ENCODE data around the gene MAPK12. TPM values are rescaled to one million over a fixed set of nuclear protein-coding genes. Genes with fewer than 3 reads are reported as not detected.
A peak's percentile ranks its signal among the peaks of the same experiment; 100 is the strongest.

MAPK12 gene
- total RNA-seq, 1 experiment from 2014 or later = 16.9 TPM

GRCh38 chr22:50236731-50237409 lies 24.6 kb downstream of the MAPK12 start:
- no peak for DNase-seq (ENCODE audit: low read depth)

DNA sequence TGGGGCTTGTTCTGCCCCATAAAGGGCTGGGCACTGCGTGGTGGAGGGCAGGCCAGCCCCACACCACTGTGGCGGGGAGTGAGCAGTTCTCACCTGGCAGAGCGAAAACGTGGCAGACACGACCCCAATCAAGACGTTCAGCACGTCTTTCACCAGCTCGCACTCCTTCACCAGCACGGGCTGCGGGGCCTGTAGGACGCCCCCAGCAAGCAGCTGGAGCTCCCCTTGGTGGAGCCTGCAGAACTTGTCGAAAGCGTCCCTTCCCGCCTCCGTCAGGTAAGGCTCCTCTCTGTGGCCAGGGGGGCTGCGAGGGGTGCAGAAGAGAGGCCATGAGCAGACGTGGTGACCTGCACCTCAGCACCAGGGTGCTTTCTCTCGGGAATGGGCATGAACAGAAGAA lies 28.3 kb downstream of the MAPK12 start:
- DNase-seq (ENCODE audit: low read depth) = no peak

GRCh38 chr22:50232481-50233151 lies 28.9 kb downstream of the MAPK12 start:
- DNase-seq (ENCODE audit: low read depth) = no peak

DNA sequence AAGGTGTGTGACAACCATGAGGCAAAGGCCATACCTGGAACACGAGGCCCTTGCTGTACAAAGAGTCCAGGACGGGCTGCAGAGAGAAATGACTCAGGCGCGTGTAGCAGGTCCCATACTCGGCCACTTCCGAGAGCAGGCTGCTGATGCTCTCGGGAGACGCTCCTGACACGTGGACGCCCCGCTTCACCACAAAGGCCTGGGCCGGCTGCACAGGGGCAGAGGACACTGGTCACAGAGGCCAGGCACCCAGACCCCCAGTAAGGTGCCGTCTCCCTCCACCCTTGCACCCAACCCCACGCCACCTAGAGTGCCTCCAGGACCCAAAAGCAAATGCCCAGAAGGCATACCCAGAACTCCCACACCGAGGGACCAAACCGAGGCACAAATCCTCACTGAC lies 32.1 kb downstream of the MAPK12 start:
- no peak for DNase-seq (ENCODE audit: low read depth)

DNA sequence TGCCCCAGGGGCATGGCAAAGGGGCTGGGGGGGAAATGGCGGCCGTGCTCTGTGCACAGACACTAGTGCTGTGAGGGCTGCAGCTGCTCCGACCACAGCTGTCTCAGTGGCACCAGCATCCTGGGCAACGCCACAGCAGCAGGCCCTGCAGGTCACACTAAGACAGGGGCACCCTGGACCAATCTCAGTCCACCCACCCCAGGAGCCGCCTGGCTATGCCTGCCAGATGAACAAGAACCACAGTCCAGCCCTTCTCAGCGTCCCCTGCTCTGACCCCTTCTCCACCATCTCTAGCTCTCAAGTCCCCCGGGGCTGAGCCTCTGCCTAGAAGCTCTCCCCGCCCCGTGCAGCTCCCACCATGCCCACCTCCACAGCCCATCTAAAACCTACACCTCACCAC lies 33.1 kb downstream of the MAPK12 start:
- no peak for DNase-seq (ENCODE audit: low read depth)

DNA sequence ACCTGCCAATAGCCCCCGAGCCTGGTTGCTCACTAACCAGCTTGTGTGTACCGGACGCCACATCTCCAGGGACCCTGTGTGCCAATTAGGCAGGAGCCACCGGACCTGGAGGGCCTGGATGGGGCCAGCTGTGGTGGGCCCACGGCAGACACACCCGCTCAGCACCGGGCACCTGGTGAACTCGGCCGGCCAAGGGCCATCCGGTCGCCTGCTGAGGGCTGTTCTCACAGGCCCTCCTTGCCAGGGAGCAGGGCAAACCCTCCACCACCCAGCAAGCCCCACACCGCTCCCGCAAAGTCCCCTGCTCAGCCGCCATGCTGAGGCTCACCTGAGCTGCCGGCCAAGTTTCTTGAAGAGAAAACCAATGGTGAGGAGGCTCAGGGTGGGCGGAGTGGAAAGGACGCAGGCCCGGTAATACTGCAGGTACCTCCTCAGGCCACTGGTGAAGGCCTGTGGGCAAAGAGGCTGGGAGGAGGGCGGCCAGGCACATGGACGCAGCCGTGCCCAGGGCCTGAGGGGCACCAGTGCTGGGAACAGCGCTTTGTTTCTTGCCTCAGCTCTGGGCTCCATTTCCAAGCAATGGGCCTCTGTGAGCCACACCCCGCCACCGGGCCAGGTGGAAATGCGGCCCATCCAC lies 33.8 kb downstream of the MAPK12 start:
- DNase-seq (ENCODE audit: low read depth) = no peak

- no peak for DNase-seq (ENCODE audit: low read depth)
Observed at GRCh38 chr22:50226875-50227165, 34.7 kb downstream of the MAPK12 start.

DNA sequence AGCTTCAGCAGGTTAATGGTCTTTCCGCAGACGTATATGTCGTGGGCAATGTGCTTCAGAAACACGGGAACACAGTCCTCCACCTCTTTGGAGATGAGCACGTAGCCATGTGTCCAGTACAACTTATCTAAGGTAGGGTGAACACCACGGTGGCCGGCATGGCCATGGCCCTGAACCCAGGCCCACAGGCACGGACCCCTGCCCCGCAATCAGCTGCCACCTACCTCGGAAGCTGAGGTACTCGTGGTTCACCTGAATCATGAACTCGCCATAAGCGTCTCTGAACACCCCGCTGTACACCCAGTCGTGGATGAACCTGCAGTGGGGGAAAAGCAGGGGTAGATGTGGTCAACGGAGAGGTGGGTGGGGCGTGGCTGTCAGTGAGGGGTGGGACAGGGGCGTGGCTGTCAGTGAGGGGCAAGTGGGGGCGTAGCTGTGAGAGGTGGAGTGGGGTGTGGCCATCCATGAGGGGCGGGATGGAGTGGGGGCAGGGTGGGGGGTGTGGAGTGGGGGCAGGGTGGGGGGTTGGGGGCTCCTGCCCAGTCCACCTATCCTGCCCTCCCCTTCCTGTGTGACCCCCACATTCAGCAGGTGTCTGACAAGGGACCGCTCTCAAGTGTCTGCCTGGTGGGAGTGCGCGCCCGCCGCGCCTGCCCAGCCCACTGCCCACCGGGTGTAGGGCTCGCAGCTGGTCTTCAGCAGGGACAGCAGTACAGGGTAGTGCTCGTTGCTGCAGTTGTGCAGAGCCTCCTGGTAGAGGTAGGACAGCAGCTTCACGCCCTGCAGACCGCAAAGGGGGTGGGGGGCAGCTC lies 35.2 kb downstream of the MAPK12 start:
- no peak for DNase-seq (ENCODE audit: low read depth)

DNA sequence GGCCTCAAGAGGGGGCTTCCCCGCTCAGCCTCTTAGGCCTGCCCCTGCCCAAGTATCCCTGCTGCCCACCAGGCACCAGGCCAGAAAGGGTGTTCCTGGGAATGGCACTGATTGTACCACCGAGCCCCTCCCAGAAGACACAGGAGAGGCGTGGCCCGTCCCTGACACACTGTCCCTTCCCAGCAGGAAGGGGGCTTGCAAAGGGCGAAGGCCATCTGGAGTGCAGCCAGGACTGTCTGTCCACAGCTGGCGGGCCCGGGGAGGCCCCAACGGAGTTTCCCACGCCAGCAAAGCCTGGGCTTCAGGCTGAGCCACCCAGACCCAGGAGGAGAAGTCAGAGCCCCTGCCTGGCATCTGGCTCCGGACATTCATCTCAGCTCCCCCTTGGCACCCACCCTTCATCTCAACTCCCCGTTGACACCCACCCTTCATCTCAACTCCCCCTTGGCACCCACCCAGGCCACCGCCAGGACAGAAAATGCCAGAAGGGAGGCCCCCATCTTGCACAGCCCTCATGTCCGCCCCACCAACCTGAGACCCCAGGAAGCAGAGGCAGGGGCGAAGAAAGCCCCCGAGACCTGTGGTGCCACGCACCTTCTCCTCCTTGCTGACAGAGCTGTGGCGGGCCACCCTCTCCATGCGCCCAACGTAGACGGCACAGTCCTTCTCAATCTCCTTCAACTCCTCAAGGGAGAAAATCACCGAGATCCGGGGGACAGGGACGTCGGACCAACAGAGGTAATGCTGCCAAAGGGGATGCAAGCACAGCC lies 36.1 kb downstream of the MAPK12 start:
- DNase-seq (ENCODE audit: low read depth) = no peak

DNA sequence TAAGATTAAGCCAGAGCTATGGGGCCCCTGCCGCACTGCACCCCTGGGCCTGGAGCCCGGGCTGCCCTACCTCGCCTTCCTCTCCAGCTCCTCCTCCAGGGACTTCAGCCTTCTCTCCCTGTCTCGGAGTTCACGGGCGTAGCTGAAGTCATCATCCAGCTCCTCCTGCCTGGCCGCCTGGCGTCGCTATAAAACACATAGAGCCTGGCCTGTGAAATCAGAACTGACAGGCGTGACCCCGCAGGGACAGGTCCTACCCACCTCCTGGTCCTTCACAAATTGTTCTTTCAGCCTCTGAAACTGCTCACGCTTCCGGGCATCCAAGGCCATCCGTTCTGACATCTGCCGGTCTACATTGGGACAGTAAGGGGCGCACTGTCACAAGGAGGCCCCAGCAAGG lies 37.4 kb downstream of the MAPK12 start:
- DNase-seq (ENCODE audit: low read depth) = no peak

DNA sequence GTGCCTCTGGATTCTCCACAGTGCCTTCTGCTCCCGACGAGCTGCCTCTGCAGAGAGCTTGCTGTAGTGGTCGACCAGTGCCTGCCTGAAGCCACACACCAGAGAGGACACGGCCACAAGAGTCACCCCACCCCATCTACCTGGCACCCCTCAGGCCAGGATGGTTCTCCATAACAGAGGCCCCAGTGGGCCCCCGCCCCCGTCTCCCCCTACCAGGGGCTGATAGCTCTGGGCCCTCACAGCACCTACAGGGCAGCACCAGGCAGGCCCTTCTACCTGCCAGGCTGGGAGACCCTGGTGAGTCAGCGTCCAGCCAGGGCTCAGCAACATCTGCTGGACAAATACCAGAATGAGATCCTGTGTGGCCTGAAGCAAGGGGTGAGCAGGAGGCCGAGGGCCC lies 39.0 kb downstream of the MAPK12 start:
- no peak for DNase-seq (ENCODE audit: low read depth)

- no peak for DNase-seq (ENCODE audit: low read depth)
Observed at GRCh38 chr22:50221410-50222300, 39.8 kb downstream of the MAPK12 start.

GRCh38 chr22:50220603-50221409 lies 40.7 kb downstream of the MAPK12 start:
- DNase-seq (ENCODE audit: low read depth) = no peak

DNA sequence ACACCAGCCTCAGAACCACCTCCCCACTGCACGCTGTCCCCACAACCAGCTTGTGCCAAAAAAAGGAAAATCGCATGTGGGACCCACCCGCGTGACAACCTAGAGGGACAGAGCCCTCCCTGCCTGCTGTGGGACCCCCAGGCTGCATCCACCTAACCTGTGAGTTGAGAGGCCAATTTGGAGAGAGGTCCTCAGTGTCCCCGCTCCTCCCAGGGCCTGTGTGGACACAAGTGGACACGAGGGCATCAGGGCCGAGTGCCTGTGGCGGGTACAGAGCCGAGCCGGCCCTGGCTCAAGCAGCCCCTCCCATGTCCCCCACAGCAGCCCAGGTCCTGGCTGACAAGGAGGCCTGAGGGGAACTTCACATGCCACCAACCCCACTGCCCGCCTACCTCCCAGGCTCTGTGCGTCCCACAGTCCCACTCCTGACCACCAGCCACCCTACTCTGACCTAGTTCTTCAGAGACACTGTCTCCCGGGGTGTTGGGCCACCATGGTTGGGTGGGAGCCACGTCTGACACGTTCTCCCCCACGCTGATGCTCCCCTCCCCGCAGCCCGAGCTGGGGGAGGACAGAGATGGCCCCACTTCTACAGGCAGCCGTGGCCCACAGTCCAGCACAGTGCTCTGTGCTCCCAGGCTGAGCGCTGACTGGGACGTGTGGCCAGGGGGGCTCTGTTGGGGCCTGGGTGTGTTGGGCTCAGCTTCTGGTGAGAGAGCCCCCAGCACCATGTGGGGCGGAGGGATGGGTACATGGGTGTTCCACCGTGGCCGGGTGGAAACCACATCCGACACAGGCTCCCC lies 41.5 kb downstream of the MAPK12 start:
- no peak for DNase-seq (ENCODE audit: low read depth)

- DNase-seq (ENCODE audit: low read depth) = peak; percentile 54
Observed at GRCh38 chr22:50218996-50219727, 42.3 kb downstream of the MAPK12 start.

- DNase-seq (ENCODE audit: low read depth) = no peak
Observed at GRCh38 chr22:50218153-50218995, 43.1 kb downstream of the MAPK12 start.

GRCh38 chr22:50217543-50218152 lies 43.8 kb downstream of the MAPK12 start:
- DNase-seq (ENCODE audit: low read depth) = no peak
